ENCODE data around the gene CASKIN1. TPM values are rescaled to one million over a fixed set of nuclear protein-coding genes. Genes with fewer than 3 reads are reported as not detected.

Gene CASKIN1
- total and polyA plus RNA-seq, 2 experiments from 2014 or later = 1.0 to 6.2 TPM

- H3K36me3 ChIP-seq (ENCODE audit: insufficient read depth) = no peaks in the 10 kb centered on the region
- H3F3A ChIP-seq (replicated peaks; ENCODE audit: low read depth) = 0 out of 2 replicates have a peak, but pooled peaks cover 2% of the 10 kb centered on the region
- ATAC-seq = no peak
Measured at GRCh38 chr16:2194166-2194834, 2.1 kb downstream of the CASKIN1 start.

More at GRCh38 chr16:2194166-2194834, 2.1 kb downstream of the CASKIN1 start:
- Histone ChIP-seq H4K20me1 (replicated peaks; ENCODE audit: insufficient read depth) (no peaks in the 10 kb centered on the region), H2AFZ (no peak overlapping the region), H3K27ac (ENCODE audit: low read depth) (no peak overlapping the region), H3K4me1 (ENCODE audit: insufficient read depth) (no peaks in the 10 kb centered on the region; the same call in 1 of the 2 replicates), H3K4me3 (no peak overlapping the region), H3K4me2 (no peak overlapping the region), H3K27me3 (ENCODE audit: insufficient read depth) (peaks cover 37% of the 10 kb centered on the region), H3K9me2 (ENCODE audit: insufficient read depth) (no peaks in the 10 kb centered on the region), H3K79me2 (replicated peaks; ENCODE audit: insufficient read depth) (no peaks in the 10 kb centered on the region)
- no peak for DNase-seq (ENCODE audit: low spot score)
- TF ChIP-seq REST (IDR thresholded peaks at IDR 0.05; ENCODE audit: unreplicated experiment) = no peak
- no peak for TF ChIP-seq CTCF (conservative IDR thresholded peaks at IDR 0.05; ENCODE audit: low read depth in 2 of 2)
- TF ChIP-seq EZH2 (IDR thresholded peaks at IDR 0.05; ENCODE audit: low read depth, unreplicated experiment) = no peak
- no peak for TF ChIP-seq CREB1 (CRISPR knock-in tag; IDR thresholded peaks at IDR 0.05; ENCODE audit: low read depth)
- no peak for TF ChIP-seq ETS1 (IDR thresholded peaks at IDR 0.05)
- TF ChIP-seq JUNB (IDR thresholded peaks at IDR 0.05; ENCODE audit: unreplicated experiment) = no peak
- no peak for TF ChIP-seq ZNF114 (CRISPR knock-in tag; IDR thresholded peaks at IDR 0.05)
- no peak for TF ChIP-seq POLR2AphosphoS5 (IDR thresholded peaks at IDR 0.05; ENCODE audit: low read depth)
- no peak for TF ChIP-seq STAT1 (IDR thresholded peaks at IDR 0.05; ENCODE audit: unreplicated experiment)
- TF ChIP-seq ZNF462 (CRISPR knock-in tag; IDR thresholded peaks at IDR 0.05) = no peak
- Mint-ChIP-seq H3K36me3 (ENCODE audit: low read depth) (no peaks in the 10 kb centered on the region; the same call in 2 of the 3 replicates), H3K4me1 (no peaks in the 10 kb centered on the region), H3K27ac (no peak overlapping the region), H3K9me3 (no peaks in the 10 kb centered on the region), H3K4me3 (peak overlapping the region; percentile 70; the same call in 1 of the 3 replicates), H3K27me3 (ENCODE audit: insufficient read depth, low read depth, poor library complexity) (peaks cover 25% of the 10 kb centered on the region)

Data from GM23338 (cell line).